NB4 (cell line): ENCODE results near the gene SLC25A52.

Experiments used
- DNase-seq: peaks from one replicate; pipeline ENCODE4 v3.0.0; 2010; ENCODE audit warnings: low read depth
- H3K4me3 ChIP-seq: one replicate; pipeline ENCODE4 v1.5.1; 2011; ENCODE audit warnings: mild to moderate bottlenecking, low read depth, low read length, moderate library complexity
- CTCF ChIP-seq: IDR thresholded peaks from one replicate; pipeline ENCODE4 v1.5.1; 2012; ENCODE audit warnings: low read depth, low read length
- MAX ChIP-seq: IDR thresholded peaks from 2 replicates; pipeline ENCODE4 v1.6.1; 2011; ENCODE audit warnings: low read depth, low read length
- MYC ChIP-seq: IDR thresholded peaks from 2 replicates; pipeline ENCODE4 v1.6.1; 2011; ENCODE audit warnings: low read depth, low read length
- POLR2A ChIP-seq: IDR thresholded peaks from 2 replicates; pipeline ENCODE4 v1.6.1; 2011; ENCODE audit warnings: mild to moderate bottlenecking; ENCODE audit not compliant: insufficient read length; ENCODE audit errors: extremely low read depth

The SLC25A52 gene

GRCh38 chr18:31710826-31711225 lies 49.9 kb downstream of the SLC25A52 start:
- TF ChIP-seq CTCF (no peak), POLR2A (no peak), MAX (no peak), MYC (no peak)
- DNase-seq, result peak; percentile 27
- no peak overlapping the region for H3K4me3 ChIP-seq
